Caco-2 (cell line): ENCODE measurements around the gene GTF2I. TPM values are rescaled to one million over a fixed set of nuclear protein-coding genes. Genes with fewer than 3 reads are reported as not detected.
A peak's percentile ranks its signal among the peaks of the same experiment; 100 is the strongest.

Source experiments
- BruUV-seq: library from RNA; stranded (reverse); fragments of 400-500 nt; replicated peaks from 2 replicates; lab custom pipeline; 2021; lab: Mats Ljungman, UMichigan
- CTCF ChIA-PET: fragments of 300-600 bp; sonication (Branson Sonifier 250); formaldehyde crosslinking; loops from one replicate; lab custom pipeline; 2022; ENCODE audit warnings: antibody characterized with exemption; lab: Charles Lee
- POLR2A ChIA-PET: fragments of 300-600 bp; sonication (Branson Sonifier 250); formaldehyde crosslinking; loops from one replicate; lab custom pipeline; 2022; ENCODE audit warnings: antibody characterized with exemption; lab: Charles Lee
- DNase-seq, 2 experiments: peaks; one replicate each; pipeline versions ENCODE4 v3.0.0 to v3.0.0-alpha.2; 2020 to 2022
- H3K27me3 ChIP-seq: replicated peaks from 2 replicates; pipeline ENCODE4 v1.6.0; 2011; ENCODE audit warnings: low read length; ENCODE audit not compliant: control insufficient read depth, insufficient read depth
- H3K36me3 ChIP-seq: 2 replicates; pipeline ENCODE4 v1.5.1; 2011; ENCODE audit warnings: low read length; ENCODE audit not compliant: control insufficient read depth, insufficient read depth
- H3K4me1 ChIP-seq: fragments of 250-450 bp; sonication (Bioruptor Pico); 2 replicates; pipeline ENCODE4 v1.5.1; 2020; ENCODE audit warnings: mild to moderate bottlenecking
- H3K4me3 ChIP-seq: 2 replicates; pipeline ENCODE4 v1.5.1; 2011; ENCODE audit warnings: low read depth, mild to moderate bottlenecking, control low read depth, low read length
- H3K9me3 ChIP-seq: fragments of 250-450 bp; sonication (Bioruptor Pico); 2 replicates; pipeline ENCODE4 v1.5.1; 2020; ENCODE audit warnings: mild to moderate bottlenecking, moderate library complexity
- H3K27ac Mint-ChIP-seq: one replicate; pipeline ENCODE4 v1.8.0; 2022; ENCODE audit warnings: mixed read lengths; ENCODE audit not compliant: unreplicated experiment
- H3K27me3 Mint-ChIP-seq: one replicate; pipeline ENCODE4 v1.8.0; 2022; ENCODE audit warnings: mixed read lengths; ENCODE audit not compliant: insufficient read depth, unreplicated experiment
- H3K36me3 Mint-ChIP-seq: one replicate; pipeline ENCODE4 v1.8.0; 2022; ENCODE audit warnings: mild to moderate bottlenecking, mixed read lengths; ENCODE audit not compliant: insufficient read depth, unreplicated experiment
- H3K4me1 Mint-ChIP-seq: one replicate; pipeline ENCODE4 v1.8.0; 2022; ENCODE audit warnings: low read depth, mixed read lengths; ENCODE audit not compliant: unreplicated experiment
- H3K4me3 Mint-ChIP-seq: one replicate; pipeline ENCODE4 v1.8.0; 2022; ENCODE audit warnings: mild to moderate bottlenecking, moderate library complexity, mixed read lengths; ENCODE audit not compliant: unreplicated experiment
- H3K9me3 Mint-ChIP-seq: one replicate; pipeline ENCODE4 v1.8.0; 2022; ENCODE audit warnings: mixed read lengths; ENCODE audit not compliant: unreplicated experiment
- intact Hi-C: fragments of 100-400 bp; cut with micrococcal nuclease; formaldehyde crosslinking; loops from one replicate; pipeline ENCODE4 v1.10.0; 2022; ENCODE audit not compliant: unreplicated experiment
- total RNA-seq: library from RNA; stranded (reverse); gene quantifications from 2 replicates; pipeline ENCODE4 v1.2.3, GENCODE V29; 2022
- TF ChIP-seq, protein P1 (sequence below), 2 experiments: fragments of 200-600 bp in 1 of 2; IDR thresholded peaks; 1 replicate in 1 of 2; 2 replicates in 1 of 2; pipeline versions ENCODE4 v1.5.1 to v1.8.0; 2011 to 2022; ENCODE audit warnings: antibody characterized with exemption in 1 of 2, control low read depth in 1 of 2, inconsistent platforms in 1 of 2, low read depth in 1 of 2, low read length in 1 of 2, mild to moderate bottlenecking in 1 of 2, moderate library complexity in 1 of 2; ENCODE audit not compliant: insufficient read depth in 1 of 2, severe bottlenecking in 1 of 2, unreplicated experiment in 1 of 2

Gene GTF2I
- total RNA-seq, 1 experiment from 2014 or later: 252 TPM

DNA sequence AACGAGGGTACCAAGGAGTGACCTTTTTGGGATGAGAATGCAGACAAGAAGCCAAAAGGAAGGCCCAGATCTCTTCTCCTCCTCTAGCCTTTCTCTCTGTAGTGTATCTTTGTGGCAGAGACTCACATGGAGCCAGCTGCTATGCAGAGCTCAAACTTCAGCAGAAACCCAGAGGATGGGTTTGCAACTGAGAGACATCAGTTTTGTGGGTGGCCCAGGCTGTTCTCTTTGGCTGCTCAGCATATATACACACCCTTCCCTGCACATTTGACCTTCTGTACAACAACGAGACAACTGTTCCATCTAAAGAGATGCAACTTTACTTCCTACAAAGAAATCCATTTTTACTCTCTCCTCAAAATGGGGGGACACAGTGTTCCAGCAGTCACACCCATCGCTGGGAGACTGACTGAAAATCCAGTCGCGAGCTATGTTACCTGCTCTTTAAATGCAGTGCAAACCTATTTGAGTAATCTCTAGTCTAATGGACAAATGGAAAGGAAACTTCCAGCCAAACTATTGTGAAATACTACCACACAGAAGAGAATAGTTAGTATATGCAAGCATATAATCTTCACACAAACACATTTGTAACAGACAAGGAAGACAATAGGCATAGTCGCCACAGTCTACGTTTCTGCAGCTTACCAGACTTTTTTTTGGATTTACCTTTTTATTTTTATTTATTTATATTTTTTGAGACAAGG, 51.2 kb downstream of the GTF2I start:
- H3K27me3 ChIP-seq: no peaks in the 10 kb centered on the region
- H3K27me3 Mint-ChIP-seq: no peaks in the 10 kb centered on the region
- DNase-seq: no peak
- H3K36me3 Mint-ChIP-seq: peaks cover 95% of the 10 kb centered on the region
- H3K4me3 Mint-ChIP-seq: no peak overlapping the region
- H3K4me1 Mint-ChIP-seq: no peaks in the 10 kb centered on the region
- H3K4me1 ChIP-seq: no peaks in the 10 kb centered on the region
- H3K9me3 ChIP-seq: no peaks in the 10 kb centered on the region
- BruUV-seq: no TSS peak
- H3K27ac Mint-ChIP-seq: no peak overlapping the region
- ChIA-PET CTCF (no interaction called here), POLR2A (no interaction called here)
- TF ChIP-seq, protein P1, sequence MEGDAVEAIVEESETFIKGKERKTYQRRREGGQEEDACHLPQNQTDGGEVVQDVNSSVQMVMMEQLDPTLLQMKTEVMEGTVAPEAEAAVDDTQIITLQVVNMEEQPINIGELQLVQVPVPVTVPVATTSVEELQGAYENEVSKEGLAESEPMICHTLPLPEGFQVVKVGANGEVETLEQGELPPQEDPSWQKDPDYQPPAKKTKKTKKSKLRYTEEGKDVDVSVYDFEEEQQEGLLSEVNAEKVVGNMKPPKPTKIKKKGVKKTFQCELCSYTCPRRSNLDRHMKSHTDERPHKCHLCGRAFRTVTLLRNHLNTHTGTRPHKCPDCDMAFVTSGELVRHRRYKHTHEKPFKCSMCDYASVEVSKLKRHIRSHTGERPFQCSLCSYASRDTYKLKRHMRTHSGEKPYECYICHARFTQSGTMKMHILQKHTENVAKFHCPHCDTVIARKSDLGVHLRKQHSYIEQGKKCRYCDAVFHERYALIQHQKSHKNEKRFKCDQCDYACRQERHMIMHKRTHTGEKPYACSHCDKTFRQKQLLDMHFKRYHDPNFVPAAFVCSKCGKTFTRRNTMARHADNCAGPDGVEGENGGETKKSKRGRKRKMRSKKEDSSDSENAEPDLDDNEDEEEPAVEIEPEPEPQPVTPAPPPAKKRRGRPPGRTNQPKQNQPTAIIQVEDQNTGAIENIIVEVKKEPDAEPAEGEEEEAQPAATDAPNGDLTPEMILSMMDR (IDR thresholded peaks at IDR 0.05; ENCODE audit: insufficient read depth in 1 of 2, low read depth in 1 of 2, low read length in 1 of 2, severe bottlenecking in 1 of 2, unreplicated experiment in 1 of 2): no peak
- no peaks in the 10 kb centered on the region; the same call in none of the 2 replicates for H3K36me3 ChIP-seq
- H3K9me3 Mint-ChIP-seq: no peaks in the 10 kb centered on the region
- no peak overlapping the region for H3K4me3 ChIP-seq
- intact Hi-C loops: no loop called here

DNA sequence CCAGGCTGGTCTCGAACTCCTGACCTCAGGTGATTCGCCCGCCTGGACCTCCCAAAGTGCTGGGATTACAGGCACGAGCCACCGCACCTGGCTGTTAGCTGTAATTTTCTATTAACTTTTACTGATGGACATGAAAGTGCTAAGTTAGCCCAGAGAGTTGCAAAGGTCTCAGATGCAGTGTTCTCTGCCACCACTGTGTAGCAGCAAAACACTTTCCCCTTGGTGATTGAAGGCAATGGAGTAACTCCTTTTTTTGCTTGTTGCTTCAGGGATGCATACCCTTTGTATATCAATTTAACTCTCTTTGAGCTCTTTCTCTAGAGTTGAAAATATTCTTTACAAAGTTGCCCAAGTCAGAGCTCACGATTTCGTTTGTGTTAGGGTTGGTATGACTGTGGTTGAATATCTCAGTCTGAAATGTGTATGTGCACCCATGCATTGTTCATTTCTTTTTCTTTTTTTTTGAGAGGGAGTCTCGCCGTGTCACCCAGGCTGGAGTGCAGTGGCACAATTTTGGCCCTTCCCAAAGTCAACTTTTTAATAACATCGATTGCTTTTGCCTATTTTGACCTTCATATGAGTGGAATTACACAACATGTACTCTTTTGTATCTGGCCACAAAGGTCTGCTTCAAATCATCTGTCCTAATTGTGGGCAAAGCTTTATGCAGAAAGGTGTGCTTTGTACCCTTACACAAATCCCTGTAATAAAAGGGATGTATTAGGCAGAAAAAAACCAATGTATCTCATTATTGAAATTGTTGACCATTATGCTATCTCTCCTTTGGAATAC, 52.6 kb downstream of the GTF2I start:
- H3K4me1 Mint-ChIP-seq: peaks cover 13% of the 10 kb centered on the region
- Histone ChIP-seq H3K27me3 (no peaks in the 10 kb centered on the region), H3K36me3 (no peaks in the 10 kb centered on the region; the same call in none of the 2 replicates), H3K4me3 (no peak overlapping the region), H3K4me1 (peaks cover 12% of the 10 kb centered on the region; the same call in 1 of the 2 replicates), H3K9me3 (no peaks in the 10 kb centered on the region)
- no TSS peak for BruUV-seq
- peak in 1 of 2 experiments; percentile 23 for DNase-seq
- TF ChIP-seq, protein P1 (IDR thresholded peaks at IDR 0.05; ENCODE audit: insufficient read depth in 1 of 2, low read depth in 1 of 2, low read length in 1 of 2, severe bottlenecking in 1 of 2, unreplicated experiment in 1 of 2): peak in 1 of 2 experiments; percentile 5
- H3K4me3 Mint-ChIP-seq: no peak overlapping the region
- POLR2A ChIA-PET: no interaction called here
- intact Hi-C loops: no loop called here
- H3K9me3 Mint-ChIP-seq: no peaks in the 10 kb centered on the region
- peaks cover 96% of the 10 kb centered on the region for H3K36me3 Mint-ChIP-seq
- no peak overlapping the region for H3K27ac Mint-ChIP-seq
- CTCF ChIA-PET: no interaction called here
- no peaks in the 10 kb centered on the region for H3K27me3 Mint-ChIP-seq

DNA sequence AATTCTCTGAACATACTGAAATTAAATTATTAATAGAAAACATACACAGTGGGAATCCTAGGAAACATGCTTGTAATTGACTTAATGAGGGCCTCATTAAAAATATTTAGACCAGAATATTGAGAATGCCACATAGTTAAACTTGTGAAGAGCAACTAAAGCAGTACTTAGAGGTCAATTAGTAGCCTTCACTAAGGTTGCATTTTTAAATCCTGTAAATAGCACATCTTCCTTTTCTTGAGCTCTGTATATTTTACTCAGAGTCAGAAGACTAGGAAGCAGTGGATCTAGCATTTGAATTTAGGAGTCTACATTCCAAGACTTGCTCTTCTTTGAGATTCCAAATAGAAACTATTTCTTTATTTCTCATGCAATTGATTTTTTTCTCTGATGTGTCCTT, 56.0 kb downstream of the GTF2I start:
- Histone ChIP-seq H3K27me3 (no peaks in the 10 kb centered on the region), H3K36me3 (no peaks in the 10 kb centered on the region; the same call in none of the 2 replicates), H3K4me3 (no peak overlapping the region), H3K4me1 (peaks cover 12% of the 10 kb centered on the region; the same call in 1 of the 2 replicates), H3K9me3 (no peaks in the 10 kb centered on the region)
- Mint-ChIP-seq H3K36me3 (peaks cover 79% of the 10 kb centered on the region), H3K9me3 (no peaks in the 10 kb centered on the region), H3K4me3 (no peak overlapping the region), H3K4me1 (peaks cover 14% of the 10 kb centered on the region), H3K27me3 (no peaks in the 10 kb centered on the region), H3K27ac (no peak overlapping the region)
- intact Hi-C loops: no loop called here
- ChIA-PET CTCF (no interaction called here), POLR2A (no interaction called here)
- TF ChIP-seq, protein P1 (IDR thresholded peaks at IDR 0.05; ENCODE audit: insufficient read depth in 1 of 2, low read depth in 1 of 2, low read length in 1 of 2, severe bottlenecking in 1 of 2, unreplicated experiment in 1 of 2): no peak
- no TSS peak for BruUV-seq
- no peak for DNase-seq
